ENCODE measurements around the gene DSCAML1. TPM values are rescaled to one million over a fixed set of nuclear protein-coding genes. Genes with fewer than 3 reads are reported as not detected.

The DSCAML1 gene
- total RNA-seq, 2 experiments from 2014 or later, result 1.4 to 3.1 TPM

- POLR2A ChIA-PET, result no interaction called here
- ATAC-seq (ENCODE audit: low read depth) (no peak), DNase-seq (no peak)
- no peak overlapping the region for H3K27ac Mint-ChIP-seq
- no peaks in the 10 kb centered on the region for H3K9me3 Mint-ChIP-seq
- H3K4me3 Mint-ChIP-seq, result no peak overlapping the region
- peaks cover 10% of the 10 kb centered on the region for H3K4me1 Mint-ChIP-seq
- no peaks in the 10 kb centered on the region for H3K36me3 Mint-ChIP-seq
- peaks cover 11% of the 10 kb centered on the region for H3K27me3 Mint-ChIP-seq
Measured at GRCh38 chr11:117743121-117743815, 53.7 kb downstream of the DSCAML1 start.

GRCh38 chr11:117738246-117738957 is 58.6 kb downstream of the DSCAML1 start:
- POLR2A ChIA-PET, result no interaction called here
- Mint-ChIP-seq H3K27me3 (peaks cover 5% of the 10 kb centered on the region), H3K27ac (no peak overlapping the region), H3K4me1 (peaks cover 8% of the 10 kb centered on the region), H3K9me3 (no peaks in the 10 kb centered on the region), H3K4me3 (no peak overlapping the region), H3K36me3 (no peaks in the 10 kb centered on the region)
- DNase-seq, result no peak
- no peak for ATAC-seq (ENCODE audit: low read depth)

- Mint-ChIP-seq H3K36me3 (no peaks in the 10 kb centered on the region), H3K27ac (no peak overlapping the region), H3K9me3 (no peaks in the 10 kb centered on the region), H3K4me3 (no peak overlapping the region), H3K27me3 (peaks cover 5% of the 10 kb centered on the region), H3K4me1 (peaks cover 7% of the 10 kb centered on the region)
- DNase-seq, result no peak
- ATAC-seq (ENCODE audit: low read depth), result no peak
- POLR2A ChIA-PET, result no interaction called here
Measured at GRCh38 chr11:117735350-117735977, 61.6 kb downstream of the DSCAML1 start.

DNA sequence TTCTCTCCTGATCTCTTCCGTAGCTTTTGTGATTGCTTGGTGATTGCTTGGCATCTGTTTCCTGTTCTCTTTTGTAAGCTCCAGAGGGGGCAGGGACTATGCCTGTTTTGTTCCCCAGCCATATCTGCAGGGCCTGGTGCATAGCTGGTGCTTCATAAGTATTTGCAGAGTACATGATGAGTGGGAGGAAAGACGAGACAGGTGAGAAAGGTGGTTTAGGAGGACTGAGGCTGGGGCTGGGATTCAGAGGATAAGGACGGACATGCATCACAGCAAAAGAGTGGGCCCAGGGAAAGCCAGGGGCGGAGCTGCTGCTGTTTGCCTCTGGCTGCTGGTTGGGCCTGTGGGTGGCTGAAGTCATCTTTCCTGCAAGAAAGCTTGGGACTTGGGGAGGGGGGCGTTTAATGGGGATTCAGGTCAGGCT is 62.4 kb downstream of the DSCAML1 start:
- Mint-ChIP-seq H3K4me1 (peaks cover 7% of the 10 kb centered on the region), H3K27me3 (peaks cover 3% of the 10 kb centered on the region), H3K9me3 (no peaks in the 10 kb centered on the region), H3K36me3 (no peaks in the 10 kb centered on the region), H3K27ac (no peak overlapping the region), H3K4me3 (no peak overlapping the region)
- ATAC-seq (ENCODE audit: low read depth), result no peak
- POLR2A ChIA-PET, result no interaction called here
- DNase-seq, result no peak

DNA sequence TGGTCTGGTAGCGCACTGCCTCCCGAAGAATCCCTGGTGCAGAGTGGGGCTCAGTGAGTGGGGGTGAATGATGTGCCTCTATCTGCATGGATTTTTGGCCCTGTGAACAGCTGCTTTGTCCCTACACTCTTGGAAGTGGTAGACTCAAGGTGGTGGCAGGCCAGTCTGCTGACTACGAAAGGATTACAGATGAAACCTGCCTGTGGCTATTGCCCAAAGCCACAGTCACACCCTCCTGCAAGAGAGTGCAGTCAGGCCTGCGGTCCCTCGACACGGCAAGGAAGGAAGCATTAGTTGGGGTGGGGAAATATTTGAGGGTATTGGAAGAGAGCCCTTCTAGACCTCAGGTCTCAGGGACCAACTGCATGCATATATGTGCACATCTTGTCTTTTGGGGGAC is 63.7 kb downstream of the DSCAML1 start:
- H3K4me3 Mint-ChIP-seq, result no peak overlapping the region
- H3K4me1 Mint-ChIP-seq, result peaks cover 2% of the 10 kb centered on the region
- DNase-seq, result no peak
- no peak for ATAC-seq (ENCODE audit: low read depth)
- H3K9me3 Mint-ChIP-seq, result no peaks in the 10 kb centered on the region
- H3K36me3 Mint-ChIP-seq, result no peaks in the 10 kb centered on the region
- H3K27ac Mint-ChIP-seq, result no peak overlapping the region
- POLR2A ChIA-PET, result no interaction called here
- H3K27me3 Mint-ChIP-seq, result peaks cover 2% of the 10 kb centered on the region

DNA sequence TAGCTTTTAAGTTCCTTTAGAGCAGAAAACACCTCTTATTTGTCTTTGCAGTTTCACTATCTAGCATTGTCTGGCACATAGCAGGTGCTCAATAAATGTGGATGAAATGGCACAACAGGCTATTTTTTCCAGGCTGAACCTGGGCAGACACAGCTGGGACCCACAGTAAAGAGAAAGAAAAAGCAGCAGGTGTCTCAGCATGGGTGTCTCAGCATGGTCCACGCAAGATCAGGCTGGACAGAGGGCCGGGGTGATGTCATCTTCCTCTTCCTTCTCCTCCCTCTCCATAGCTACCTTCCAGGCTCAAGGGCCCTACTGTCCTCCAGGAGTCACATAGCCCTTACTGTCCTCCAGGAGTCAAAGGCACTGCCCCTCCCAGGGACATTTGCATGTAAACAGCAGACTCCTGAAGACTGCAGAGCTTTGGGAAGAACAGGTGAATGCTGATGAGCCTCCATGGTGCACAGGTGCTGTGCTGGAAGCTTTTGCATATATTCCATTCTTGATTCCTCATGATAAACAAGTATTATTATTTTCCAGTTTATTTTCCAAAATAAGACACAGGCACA is 65.2 kb downstream of the DSCAML1 start:
- H3K4me3 Mint-ChIP-seq, result no peak overlapping the region
- no peaks in the 10 kb centered on the region for H3K36me3 Mint-ChIP-seq
- no peaks in the 10 kb centered on the region for H3K9me3 Mint-ChIP-seq
- peaks cover 2% of the 10 kb centered on the region for H3K4me1 Mint-ChIP-seq
- peaks cover 2% of the 10 kb centered on the region for H3K27me3 Mint-ChIP-seq
- DNase-seq, result no peak
- no peak overlapping the region for H3K27ac Mint-ChIP-seq
- ATAC-seq (ENCODE audit: low read depth), result no peak
- POLR2A ChIA-PET, result no interaction called here

DNA sequence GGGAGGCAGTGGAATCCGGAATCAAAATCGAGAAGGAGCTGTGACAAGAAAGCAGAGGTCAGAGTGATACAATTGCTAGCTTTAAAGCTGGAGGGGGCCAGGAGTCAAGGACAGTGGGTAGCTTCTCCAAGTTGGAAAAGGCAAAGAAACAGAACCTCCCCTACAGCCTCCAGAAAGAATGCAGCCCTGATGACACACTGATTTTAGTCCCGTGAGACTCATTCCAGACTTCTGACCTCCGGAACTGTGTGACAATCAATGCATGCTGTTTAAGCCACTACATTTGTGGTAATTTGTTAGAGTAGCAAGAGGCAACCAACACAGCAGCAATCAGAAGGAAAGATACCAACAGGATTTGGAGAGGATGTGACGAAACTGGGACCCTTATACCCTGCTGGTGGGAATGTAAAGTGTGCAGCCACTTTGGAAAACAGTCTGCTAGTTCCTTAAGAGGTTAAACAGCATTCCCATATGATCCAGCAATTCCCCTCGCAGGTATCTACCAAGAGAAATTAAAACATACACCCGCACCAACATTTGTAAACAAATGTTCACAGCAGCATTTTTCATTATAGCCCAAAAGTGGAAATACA is 66.7 kb downstream of the DSCAML1 start:
- DNase-seq (no peak), ATAC-seq (ENCODE audit: low read depth) (no peak)
- Mint-ChIP-seq H3K27me3 (peaks cover 2% of the 10 kb centered on the region), H3K9me3 (no peaks in the 10 kb centered on the region), H3K27ac (no peak overlapping the region), H3K4me1 (peaks cover 2% of the 10 kb centered on the region), H3K36me3 (no peaks in the 10 kb centered on the region), H3K4me3 (no peak overlapping the region)
- POLR2A ChIA-PET, result no interaction called here

- Mint-ChIP-seq H3K4me1 (no peaks in the 10 kb centered on the region), H3K27ac (no peak overlapping the region), H3K36me3 (no peaks in the 10 kb centered on the region), H3K9me3 (no peaks in the 10 kb centered on the region), H3K27me3 (peaks cover 7% of the 10 kb centered on the region), H3K4me3 (no peak overlapping the region)
- POLR2A ChIA-PET, result no interaction called here
- DNase-seq (no peak), ATAC-seq (ENCODE audit: low read depth) (no peak)
Measured at GRCh38 chr11:117725048-117725734, 71.8 kb downstream of the DSCAML1 start.

- H3K9me3 Mint-ChIP-seq, result no peaks in the 10 kb centered on the region
- H3K36me3 Mint-ChIP-seq, result no peaks in the 10 kb centered on the region
- no peak overlapping the region for H3K27ac Mint-ChIP-seq
- DNase-seq (no peak), ATAC-seq (ENCODE audit: low read depth) (no peak)
- no peak overlapping the region for H3K4me3 Mint-ChIP-seq
- POLR2A ChIA-PET, result no interaction called here
- peaks cover 7% of the 10 kb centered on the region for H3K27me3 Mint-ChIP-seq
- no peaks in the 10 kb centered on the region for H3K4me1 Mint-ChIP-seq
Measured at GRCh38 chr11:117724621-117725020, 72.4 kb downstream of the DSCAML1 start.

GRCh38 chr11:117724104-117724503 is 72.9 kb downstream of the DSCAML1 start:
- ATAC-seq (ENCODE audit: low read depth), result no peak
- no peak for DNase-seq
- Mint-ChIP-seq H3K27ac (no peak overlapping the region), H3K9me3 (no peaks in the 10 kb centered on the region), H3K36me3 (no peaks in the 10 kb centered on the region), H3K4me3 (no peak overlapping the region), H3K4me1 (no peaks in the 10 kb centered on the region), H3K27me3 (peaks cover 5% of the 10 kb centered on the region)
- POLR2A ChIA-PET, result no interaction called here

DNA sequence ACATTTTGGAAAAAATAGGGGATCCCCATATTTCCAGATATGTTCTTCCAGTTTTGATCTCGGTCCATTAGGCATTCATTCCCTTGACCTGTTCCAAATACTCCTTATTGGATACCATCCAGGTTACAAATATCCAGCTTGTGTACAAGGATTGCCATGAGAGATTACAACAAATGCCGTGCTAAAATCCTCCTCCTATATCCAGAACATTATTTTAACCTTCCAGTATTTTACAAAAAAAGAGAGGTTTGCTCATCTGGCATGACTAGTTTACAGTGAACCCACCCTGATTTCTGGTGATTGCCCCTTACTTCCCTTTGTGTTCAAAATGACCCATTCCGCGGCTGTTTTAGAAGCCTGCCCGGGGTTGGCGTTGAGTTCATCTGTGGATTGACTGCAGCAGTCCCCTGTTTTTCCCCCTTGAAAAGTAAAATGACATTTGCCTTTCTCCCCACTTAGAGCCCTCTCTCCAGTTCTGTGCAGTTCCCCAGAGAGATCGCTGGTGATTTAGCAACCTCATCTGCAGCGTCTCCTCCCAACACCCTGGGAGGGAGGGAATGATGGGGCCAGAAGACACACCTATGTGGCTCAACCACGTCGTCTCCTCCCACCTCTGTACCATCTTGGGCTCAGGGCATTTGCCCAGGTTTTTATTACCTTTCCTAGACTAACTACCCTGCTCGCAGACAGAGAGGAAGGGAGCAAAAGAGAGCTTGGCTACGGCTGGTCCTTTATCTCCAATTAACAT is 73.6 kb downstream of the DSCAML1 start:
- Mint-ChIP-seq H3K27me3 (peaks cover 5% of the 10 kb centered on the region), H3K4me3 (no peak overlapping the region), H3K36me3 (no peaks in the 10 kb centered on the region), H3K9me3 (no peaks in the 10 kb centered on the region), H3K27ac (no peak overlapping the region), H3K4me1 (no peaks in the 10 kb centered on the region)
- ATAC-seq (ENCODE audit: low read depth) (no peak), DNase-seq (no peak)
- POLR2A ChIA-PET, result no interaction called here

DNA sequence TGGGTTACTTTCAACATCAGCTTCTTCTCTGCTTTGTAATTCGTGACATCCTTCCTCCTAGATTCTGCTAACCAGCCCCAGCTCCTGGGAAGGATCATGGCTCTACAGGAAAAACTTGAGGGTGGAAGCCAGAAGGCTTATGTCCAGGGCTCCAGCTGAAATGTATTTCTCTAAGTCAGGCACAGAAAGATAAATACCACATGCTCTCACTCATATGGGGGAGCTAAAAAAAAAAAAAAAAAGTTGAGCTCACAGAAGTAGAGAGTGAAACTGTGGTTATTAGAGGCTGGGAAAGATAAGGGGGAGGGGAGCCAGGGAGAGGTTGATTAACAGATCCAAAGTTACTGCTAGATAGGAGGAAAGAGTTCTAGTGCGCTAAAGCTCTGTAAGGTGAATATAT is 74.9 kb downstream of the DSCAML1 start:
- H3K4me1 Mint-ChIP-seq, result no peaks in the 10 kb centered on the region
- no peak for DNase-seq
- no peak overlapping the region for H3K4me3 Mint-ChIP-seq
- no peaks in the 10 kb centered on the region for H3K36me3 Mint-ChIP-seq
- peaks cover 5% of the 10 kb centered on the region for H3K27me3 Mint-ChIP-seq
- no peak for ATAC-seq (ENCODE audit: low read depth)
- POLR2A ChIA-PET, result interaction anchor here (0.6 to 0.7 kb wide), 2 partner anchors 81 to 176 kb away, joined by 3 read pairs; no protein-coding TSS in a partner anchor
- H3K9me3 Mint-ChIP-seq, result no peaks in the 10 kb centered on the region
- no peak overlapping the region for H3K27ac Mint-ChIP-seq

Measured in activated naive CD8-positive, alpha-beta T cell treated with anti-CD3 and anti-CD28 coated beads, Interleukin-2, amount 10 ng/mL, durations not matched to agents 7 days and 5 days (primary cell).